B cell (primary cell): ENCODE results near the gene GALNT7. TPM values are rescaled to one million over a fixed set of nuclear protein-coding genes. Genes with fewer than 3 reads are reported as not detected.

Experiments used
- ATAC-seq: fragments of 200-7000 bp; cut with Tn5 transposase; one replicate; pipeline ENCODE4 v1.10.0; 2021; ENCODE audit warnings: low read depth, mild to moderate bottlenecking, moderate number of reproducible peaks, moderate library complexity
- CTCF ChIA-PET: fragments of 350-600 bp; sonication (Branson Sonifier 250); formaldehyde crosslinking; loops from one replicate; lab custom pipeline; 2021; ENCODE audit warnings: antibody characterized with exemption, inconsistent platforms; lab: Charles Lee
- POLR2A ChIA-PET: fragments of 350-600 bp; sonication (Branson Sonifier 250); formaldehyde crosslinking; loops from one replicate; lab custom pipeline; 2021; ENCODE audit warnings: antibody characterized with exemption; lab: Charles Lee
- DNase-seq: peaks from one replicate; pipeline ENCODE4 v3.0.0; 2013
- H2AFZ ChIP-seq: 2 replicates; pipeline ENCODE4 v1.6.1; 2012; ENCODE audit warnings: mild to moderate bottlenecking, low read depth, low read length; ENCODE audit not compliant: insufficient read depth, poor library complexity, severe bottlenecking
- H3K27ac ChIP-seq, 2 donors: 1 replicate in 1 of 2; 2 replicates in 1 of 2; pipeline ENCODE4 v1.5.1; 2012 to 2013; ENCODE audit warnings: low read length in 2 of 2, mild to moderate bottlenecking in 2 of 2, moderate library complexity in 1 of 2
- H3K27me3 ChIP-seq, 4 experiments: fragments of 200-600 bp in 1 of 4; sonication (generic) in 1 of 4; replicated peaks in 1 of 4; 1 replicate in 2 of 4; 2 replicates in 2 of 4; pipeline versions ENCODE4 v1.6.1 to v1.7.0; 2013 to 2016; ENCODE audit warnings: low read length in 3 of 4, mild to moderate bottlenecking in 2 of 4, mixed read lengths in 1 of 4, moderate library complexity in 1 of 4; ENCODE audit not compliant: insufficient read depth in 4 of 4, control insufficient read depth in 3 of 4; ENCODE audit errors: control extremely low read depth in 1 of 4
- H3K36me3 ChIP-seq, 2 experiments: replicated peaks in 1 of 2; 1 replicate in 1 of 2; 2 replicates in 1 of 2; pipeline versions ENCODE4 v1.6.1 to v1.7.1; 2013; ENCODE audit warnings: low read length in 1 of 2; ENCODE audit not compliant: insufficient read depth in 2 of 2, control insufficient read depth in 1 of 2; ENCODE audit errors: control extremely low read depth in 1 of 2, extremely low read depth in 1 of 2
- H3K4me1 ChIP-seq, 2 donors: fragments of 200-600 bp in 1 of 2; sonication (generic) in 1 of 2; 1 replicate in 1 of 2; 2 replicates in 1 of 2; pipeline versions ENCODE4 v1.5.1 to v1.6.1; 2013 to 2017; ENCODE audit warnings: low read length in 2 of 2; ENCODE audit not compliant: control insufficient read depth in 2 of 2, insufficient read depth in 2 of 2
- H3K4me2 ChIP-seq: replicated peaks from 2 replicates; pipeline ENCODE3; 2012; ENCODE audit warnings: mild to moderate bottlenecking, low read depth, low read length; ENCODE audit not compliant: poor library complexity, severe bottlenecking
- H3K4me3 ChIP-seq, 5 experiments: fragments of 200-600 bp in 1 of 5; sonication (generic) in 1 of 5; 1 replicate in 3 of 5; 2 replicates in 2 of 5; pipeline versions ENCODE4 v1.5.1 to v1.7.0; 2011 to 2016; ENCODE audit warnings: low read length in 4 of 5, mild to moderate bottlenecking in 4 of 5, low read depth in 2 of 5, control low read depth in 1 of 5, moderate library complexity in 1 of 5; ENCODE audit not compliant: insufficient read depth in 1 of 5; ENCODE audit errors: control extremely low read depth in 1 of 5, extremely low read depth in 1 of 5
- H3K79me2 ChIP-seq: fragments of 200-600 bp; sonication (generic); one replicate; pipeline ENCODE4 v1.6.0; 2016; ENCODE audit warnings: low read length; ENCODE audit not compliant: control insufficient read depth, insufficient read depth
- H3K9ac ChIP-seq: fragments of 200-600 bp; sonication (generic); 2 replicates; pipeline ENCODE4 v1.6.1; 2017; ENCODE audit warnings: mild to moderate bottlenecking, low read length, moderate library complexity
- H3K9me3 ChIP-seq, 3 donors: one replicate each; pipeline versions ENCODE4 v1.6.1 to v1.7.1; 2013; ENCODE audit warnings: low read length in 2 of 3; ENCODE audit not compliant: control insufficient read depth in 2 of 3, insufficient read depth in 1 of 3; ENCODE audit errors: control extremely low read depth in 1 of 3
- H4K20me1 ChIP-seq: 2 replicates; pipeline ENCODE4 v1.6.0; 2012; ENCODE audit warnings: mild to moderate bottlenecking, low read length; ENCODE audit not compliant: insufficient read depth, control insufficient read depth, poor library complexity, severe bottlenecking
- H3K27ac Mint-ChIP-seq: one replicate; pipeline ENCODE4 v1.8.0; 2021; ENCODE audit warnings: mixed read lengths
- H3K27me3 Mint-ChIP-seq: one replicate; pipeline ENCODE4 v1.8.0; 2021; ENCODE audit warnings: mixed read lengths
- H3K4me1 Mint-ChIP-seq: one replicate; pipeline ENCODE4 v1.8.0; 2021; ENCODE audit warnings: mixed read lengths
- H3K4me3 Mint-ChIP-seq: one replicate; pipeline ENCODE4 v1.8.0; 2021; ENCODE audit warnings: mixed read lengths
- H3K9me3 Mint-ChIP-seq: one replicate; pipeline ENCODE4 v1.8.0; 2022; ENCODE audit warnings: mixed read lengths; ENCODE audit not compliant: insufficient read depth
- CTCF ChIP-seq: fragments of 200-600 bp; IDR thresholded peaks from one replicate; pipeline ENCODE4 v1.8.0; 2022; ENCODE audit warnings: antibody characterized with exemption, mild to moderate bottlenecking
- EZH2 ChIP-seq: IDR thresholded peaks from 2 replicates; pipeline ENCODE4 v1.6.1; 2012; ENCODE audit warnings: borderline replicate concordance, low read depth, mild to moderate bottlenecking, moderate library complexity, low read length; ENCODE audit not compliant: insufficient read depth, poor library complexity, severe bottlenecking
- WGBS: methylation state at CpG from one replicate; pipeline ENCODE4 v1.1.5; 2013; ENCODE audit warnings: missing lambda C conversion rate; ENCODE audit not compliant: insufficient coverage; 5-methylcytosine and 5-hydroxymethylcytosine counted together
- intact Hi-C: fragments of 100-400 bp; cut with micrococcal nuclease; formaldehyde crosslinking; loops from one replicate; pipeline ENCODE4 v1.10.0; 2022
- polyA plus RNA-seq: library from polyadenylated mRNA; depleted of rRNA; stranded (reverse); fragments of >200 nt; gene quantifications from 2 replicates; pipeline ENCODE4 v1.2.3, GENCODE V29; 2012
- total RNA-seq, 2 donors: library from RNA; stranded (reverse); fragments of 120-200 nt in 1 of 2; gene quantifications; 1 replicate in 1 of 2; 2 replicates in 1 of 2; pipeline versions ENCODE4 v1.2.3 to v1.2.4, GENCODE V29; 2013 to 2022

GALNT7 gene
- total and polyA plus RNA-seq, 2 donors (not counting 1 experiment from before 2014, with no cell fraction given), result 5.8 to 23.7 TPM

GRCh38 chr4:173174594-173175012 is 6.0 kb downstream of the GALNT7 start:
- no peaks in the 10 kb centered on the region for H3K9me3 ChIP-seq
- H4K20me1 ChIP-seq, result peaks cover 51% of the 10 kb centered on the region
- Mint-ChIP-seq H3K4me1 (peaks cover 69% of the 10 kb centered on the region), H3K27me3 (no peaks in the 10 kb centered on the region), H3K4me3 (no peak overlapping the region), H3K27ac (no peak overlapping the region), H3K9me3 (no peaks in the 10 kb centered on the region)
- ChIA-PET POLR2A (no interaction called here), CTCF (interaction anchor here (1.2 kb wide), 1 partner anchor 113 kb away, joined by 4 read pairs; no protein-coding TSS in a partner anchor)
- H3K27ac ChIP-seq, result peak overlapping the region in 1 of 2 donors; percentile 14
- no peak overlapping the region for H2AFZ ChIP-seq
- H3K4me3 ChIP-seq, result no peak overlapping the region
- WGBS, result 14% methylated on average over 2 of the region's 3 CpGs
- no peak for TF ChIP-seq CTCF
- TF ChIP-seq EZH2, result no peak
- intact Hi-C loops, result loop anchor here (5.0 kb wide), 1 partner anchor 83 kb away; no protein-coding TSS in a partner anchor
- H3K9ac ChIP-seq, result no peak overlapping the region
- no peaks in the 10 kb centered on the region for H3K27me3 ChIP-seq
- H3K4me1 ChIP-seq, result peaks cover 45 to 57% of the 10 kb centered on the region in 2 donors
- DNase-seq, result no peak
- H3K4me2 ChIP-seq, result peak overlapping the region; percentile 1
- H3K79me2 ChIP-seq, result peaks cover 95% of the 10 kb centered on the region
- H3K36me3 ChIP-seq, result no peaks in the 10 kb centered on the region
- no peak for ATAC-seq

GRCh38 chr4:173176010-173176409 is 7.4 kb downstream of the GALNT7 start:
- Histone ChIP-seq H3K79me2 (peaks cover 99% of the 10 kb centered on the region), H3K9ac (no peak overlapping the region), H3K4me3 (no peak overlapping the region), H3K27ac (no peak overlapping the region), H3K36me3 (no peaks in the 10 kb centered on the region), H3K4me2 (no peak overlapping the region), H3K27me3 (no peaks in the 10 kb centered on the region), H4K20me1 (peaks cover 52% of the 10 kb centered on the region), H3K9me3 (no peaks in the 10 kb centered on the region), H3K4me1 (peaks cover 36 to 47% of the 10 kb centered on the region in 2 donors), H2AFZ (no peak overlapping the region)
- peaks cover 61% of the 10 kb centered on the region for H3K4me1 Mint-ChIP-seq
- no peak for TF ChIP-seq EZH2
- no peak for TF ChIP-seq CTCF
- H3K9me3 Mint-ChIP-seq, result no peaks in the 10 kb centered on the region
- H3K27ac Mint-ChIP-seq, result no peak overlapping the region
- intact Hi-C loops, result no loop called here
- no peak overlapping the region for H3K4me3 Mint-ChIP-seq
- CTCF ChIA-PET, result interaction anchor here (0.7 kb wide), 1 partner anchor 241 kb away, joined by 5 read pairs; no protein-coding TSS in a partner anchor
- 100% methylated on average over 2 of the region's 6 CpGs for WGBS
- POLR2A ChIA-PET, result no interaction called here
- ATAC-seq (no peak), DNase-seq (no peak)
- no peaks in the 10 kb centered on the region for H3K27me3 Mint-ChIP-seq
